Epithelial cell of proximal tubule (primary cell): Measurements from ENCODE around the gene MAP3K7CL. TPM values are rescaled to one million over a fixed set of nuclear protein-coding genes. Genes with fewer than 3 reads are reported as not detected.

Source experiments
- DNase-seq: peaks from one replicate; pipeline ENCODE4 v3.0.0-alpha.2; 2011; ENCODE audit warnings: low read depth
- H3K4me3 ChIP-seq: 2 replicates; pipeline ENCODE4 v1.5.1; 2011; ENCODE audit warnings: low read depth, mild to moderate bottlenecking, low read length
- total RNA-seq: library from RNA; depleted of rRNA; stranded (reverse); fragments of >200 nt; gene quantifications from 2 replicates; pipeline ENCODE4 v1.2.3, GENCODE V29; 2015
- TF ChIP-seq, protein P1 (sequence below): conservative IDR thresholded peaks from 2 replicates; pipeline ENCODE4 v1.5.1; 2012; ENCODE audit warnings: low read depth, mild to moderate bottlenecking, low read length

Gene MAP3K7CL
- total RNA-seq, 1 donor from 2014 or later: 0.92 TPM

DNA sequence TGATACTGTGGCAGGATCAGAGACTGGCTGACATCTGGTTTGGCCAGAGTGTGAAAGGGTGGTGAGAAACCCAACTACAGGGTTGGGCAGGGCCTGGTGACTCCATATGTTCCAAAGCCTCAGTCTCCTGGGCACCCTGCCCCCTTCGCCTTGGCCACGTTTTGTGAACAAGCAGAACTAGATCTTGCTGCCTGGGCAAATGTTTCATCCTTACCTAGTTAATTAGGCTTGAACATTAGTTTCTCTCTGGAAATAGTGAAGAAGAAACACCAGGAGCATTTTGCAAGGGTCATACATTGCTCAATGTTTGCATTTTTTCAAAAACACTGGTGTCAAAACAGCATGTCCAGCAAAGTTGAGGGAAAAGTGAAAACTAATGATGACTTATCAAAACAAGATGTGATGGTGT is 60.5 kb downstream of the MAP3K7CL start:
- TF ChIP-seq, protein P1, sequence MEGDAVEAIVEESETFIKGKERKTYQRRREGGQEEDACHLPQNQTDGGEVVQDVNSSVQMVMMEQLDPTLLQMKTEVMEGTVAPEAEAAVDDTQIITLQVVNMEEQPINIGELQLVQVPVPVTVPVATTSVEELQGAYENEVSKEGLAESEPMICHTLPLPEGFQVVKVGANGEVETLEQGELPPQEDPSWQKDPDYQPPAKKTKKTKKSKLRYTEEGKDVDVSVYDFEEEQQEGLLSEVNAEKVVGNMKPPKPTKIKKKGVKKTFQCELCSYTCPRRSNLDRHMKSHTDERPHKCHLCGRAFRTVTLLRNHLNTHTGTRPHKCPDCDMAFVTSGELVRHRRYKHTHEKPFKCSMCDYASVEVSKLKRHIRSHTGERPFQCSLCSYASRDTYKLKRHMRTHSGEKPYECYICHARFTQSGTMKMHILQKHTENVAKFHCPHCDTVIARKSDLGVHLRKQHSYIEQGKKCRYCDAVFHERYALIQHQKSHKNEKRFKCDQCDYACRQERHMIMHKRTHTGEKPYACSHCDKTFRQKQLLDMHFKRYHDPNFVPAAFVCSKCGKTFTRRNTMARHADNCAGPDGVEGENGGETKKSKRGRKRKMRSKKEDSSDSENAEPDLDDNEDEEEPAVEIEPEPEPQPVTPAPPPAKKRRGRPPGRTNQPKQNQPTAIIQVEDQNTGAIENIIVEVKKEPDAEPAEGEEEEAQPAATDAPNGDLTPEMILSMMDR: no peak
- no peak overlapping the region for H3K4me3 ChIP-seq
- DNase-seq: no peak

DNA sequence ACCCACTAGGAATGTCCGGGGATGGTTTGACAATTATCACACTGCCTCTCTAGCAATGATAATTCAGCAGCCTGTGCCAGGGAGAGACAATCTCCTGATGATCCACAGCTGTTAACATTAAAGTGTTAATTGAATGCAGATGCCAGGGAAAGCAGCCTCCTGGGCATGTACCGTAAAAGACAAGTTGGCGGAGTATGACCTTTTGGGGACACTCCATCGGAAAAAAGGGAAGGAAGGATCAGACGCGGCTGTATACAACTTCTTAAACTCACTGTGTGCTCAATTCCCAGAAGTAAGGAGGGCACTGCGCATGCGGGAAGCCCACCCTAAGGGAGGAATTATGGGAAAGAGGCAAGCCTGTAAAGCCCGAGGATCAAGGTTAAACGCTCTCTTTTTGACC is 62.6 kb downstream of the MAP3K7CL start:
- DNase-seq: no peak
- no peak overlapping the region for H3K4me3 ChIP-seq
- TF ChIP-seq, protein P1: no peak

DNA sequence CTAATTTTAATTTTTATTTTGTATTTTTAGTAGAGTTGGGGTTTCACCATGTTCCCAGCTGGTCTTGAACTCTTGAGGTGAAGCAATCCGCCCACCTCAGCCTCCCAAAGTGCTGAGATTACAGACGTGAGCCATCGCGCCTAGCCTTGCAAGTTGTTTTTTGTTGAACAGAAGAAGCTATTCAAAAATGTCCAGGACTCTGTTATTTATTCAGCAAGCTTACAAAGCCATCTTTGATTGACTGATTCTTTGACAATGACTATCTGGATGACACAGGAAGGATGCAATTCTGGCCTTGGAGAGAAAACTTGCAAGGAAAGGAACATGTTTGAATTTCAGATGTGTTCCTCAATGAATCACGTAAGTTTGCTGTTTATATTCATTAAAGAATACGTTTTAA is 63.5 kb downstream of the MAP3K7CL start:
- no peak overlapping the region for H3K4me3 ChIP-seq
- DNase-seq: no peak
- TF ChIP-seq, protein P1: no peak

DNA sequence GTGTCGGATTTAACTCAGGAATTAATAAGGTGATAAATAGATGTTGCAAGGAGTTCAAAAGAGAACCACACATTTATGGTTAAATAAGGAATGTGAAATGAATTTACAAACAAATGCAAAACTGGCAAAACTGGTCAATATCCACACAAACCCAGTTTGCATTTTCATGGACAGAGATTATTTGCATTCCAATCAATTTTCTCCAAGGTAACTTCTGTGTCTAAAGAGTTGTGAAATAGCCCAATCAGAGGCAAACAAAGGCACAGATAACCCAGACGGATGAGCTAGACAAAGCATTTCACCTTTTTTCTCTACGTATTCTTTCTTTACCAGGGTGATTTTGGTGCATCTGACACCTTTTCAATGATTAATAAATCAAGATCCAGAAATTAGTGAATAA is 63.9 kb downstream of the MAP3K7CL start:
- H3K4me3 ChIP-seq: no peak overlapping the region
- no peak for DNase-seq
- TF ChIP-seq, protein P1: no peak

DNA sequence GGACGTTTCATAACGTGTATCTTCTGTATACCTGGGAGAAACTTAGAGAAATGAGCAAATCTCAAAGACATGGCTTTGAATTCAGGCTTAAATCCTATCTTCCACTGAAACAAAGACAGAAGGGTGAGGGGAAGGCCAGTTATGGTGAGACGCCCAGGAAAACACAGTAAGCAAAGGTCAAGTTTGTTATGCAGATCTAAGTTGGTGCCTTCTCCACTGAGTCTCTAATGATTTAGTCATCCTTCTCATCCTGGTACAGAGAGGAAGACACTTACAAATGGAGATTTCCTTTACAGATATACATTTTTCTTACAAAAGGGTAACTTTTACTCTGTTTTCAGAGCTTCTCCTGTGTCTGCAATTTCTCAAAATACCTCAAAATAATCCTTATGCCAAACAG is 64.4 kb downstream of the MAP3K7CL start:
- DNase-seq: no peak
- no peak overlapping the region for H3K4me3 ChIP-seq
- TF ChIP-seq, protein P1: no peak

DNA sequence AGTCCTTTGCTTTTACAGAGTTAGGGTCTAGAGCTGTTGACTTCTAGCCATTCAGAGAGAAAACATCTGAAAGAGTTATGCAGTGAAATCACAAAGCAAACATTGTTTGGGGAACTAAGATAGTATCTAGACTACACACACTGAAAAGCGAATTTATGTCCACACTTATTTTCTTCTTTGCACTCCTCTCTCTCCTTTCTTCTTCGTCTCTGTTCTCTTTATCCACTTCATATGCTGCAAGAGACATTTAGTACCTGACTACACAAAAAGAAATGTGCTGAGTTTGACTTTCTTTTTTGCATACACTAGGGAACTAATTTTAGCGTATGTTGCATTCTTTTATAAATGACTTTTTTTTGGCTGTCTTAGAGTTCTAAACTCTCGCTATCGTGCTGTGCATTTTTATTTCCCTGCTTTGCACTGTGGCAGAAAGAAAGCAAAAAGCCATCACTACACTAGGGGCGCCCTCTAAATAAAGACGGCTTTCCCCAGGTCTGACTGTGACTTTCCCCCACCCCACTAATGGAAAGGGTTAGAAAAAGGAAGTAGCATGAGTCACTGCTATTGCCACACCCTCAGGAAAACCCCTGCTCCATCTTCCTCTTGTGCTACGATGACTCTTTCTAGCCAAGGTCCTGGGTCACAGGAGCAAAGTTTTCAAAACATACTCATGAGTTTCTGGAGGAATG is 65.7 kb downstream of the MAP3K7CL start:
- peak; percentile 92 for DNase-seq

More for the DNA sequence above, 65.7 kb downstream of the MAP3K7CL start:
- TF ChIP-seq, protein P1: peak; percentile 55
- H3K4me3 ChIP-seq: no peak overlapping the region
